Adrenal gland (tissue), 12 donors: Measurements from ENCODE around the gene SPACA4. TPM values are rescaled to one million over a fixed set of nuclear protein-coding genes. Genes with fewer than 3 reads are reported as not detected.
A peak's percentile ranks its signal among the peaks of the same experiment; 100 is the strongest.

Source experiments
- DNase-seq, 7 donors: peaks; one replicate each; pipeline ENCODE4 v3.0.0-alpha.2; 2019 to 2020
- H3K27ac ChIP-seq, 5 donors: fragments of 200-600 bp; sonication (generic) in 4 of 5; 1 replicate in 3 of 5; 2 replicates in 2 of 5; pipeline versions ENCODE4 v1.5.1 to v1.8.0; 2016 to 2020; ENCODE audit warnings: mild to moderate bottlenecking in 1 of 5
- H3K27me3 ChIP-seq: fragments of 200-600 bp; 2 replicates; pipeline ENCODE4 v1.8.0; 2021
- H3K36me3 ChIP-seq, 2 donors: fragments of 200-600 bp; replicated peaks in 1 of 2; 1 replicate in 1 of 2; 2 replicates in 1 of 2; pipeline versions ENCODE4 v1.5.1 to v1.8.0; 2018 to 2022
- H3K4me1 ChIP-seq, 2 donors: fragments of 200-600 bp; replicated peaks in 1 of 2; 1 replicate in 1 of 2; 2 replicates in 1 of 2; pipeline versions ENCODE4 v1.5.1 to v1.8.0; 2018 to 2021
- H3K4me3 ChIP-seq, 4 donors: fragments of 200-600 bp; sonication (generic) in 3 of 4; one replicate each; pipeline ENCODE4 v1.5.1; 2016 to 2018
- H3K9me3 ChIP-seq, 3 donors: fragments of 200-600 bp; sonication (generic) in 1 of 3; replicated peaks in 1 of 3; 1 replicate in 2 of 3; 2 replicates in 1 of 3; pipeline versions ENCODE4 v1.5.1 to v1.8.0; 2016 to 2021
- POLR2A ChIP-seq, 2 donors: fragments of 450-650 bp; IDR thresholded peaks; one replicate each; pipeline ENCODE4 v1.6.1; 2017; ENCODE audit warnings: antibody characterized with exemption in 2 of 2, mild to moderate bottlenecking in 2 of 2, moderate library complexity in 1 of 2
- WGBS, 4 donors: extraction: QIAGEN DNeasy Blood & Tissue Kit in 2 of 4; methylation state at CpG; one replicate each; pipeline versions ENCODE4 v1.1.5 to v1.1.7; 2013 to 2017; 5-methylcytosine and 5-hydroxymethylcytosine counted together
- intact Hi-C, 2 donors: fragments of 100-400 bp; cut with DNase I; formaldehyde crosslinking; loops; one replicate each; pipeline versions ENCODE4 v1.14.1 to v1.15.0; 2022 to 2023
- polyA plus RNA-seq, 3 donors: library from polyadenylated mRNA; stranded (reverse); fragments of 200-250 nt in 2 of 3; fragments of 350-450 nt in 1 of 3; fragmentation: Illumina TruSeq in 1 of 3; extraction: RNeasy Lipid Tissue Mini Kit (QIAGEN cat#74804) in 1 of 3; gene quantifications; one replicate each; pipeline ENCODE4 v1.2.3, GENCODE V29; 2013 to 2014
- total RNA-seq, 9 donors: library from RNA; depleted of rRNA in 4 of 9; stranded (reverse); fragments of >200 nt in 4 of 9; fragments of 120-200 nt in 1 of 9; fragmentation: NEBNext Ultra II Directional in 1 of 9; extraction: Animal tissue kit (Norgen Biotek cat#: 25700) in 1 of 9; gene quantifications; one replicate each; pipeline versions ENCODE4 v1.1.0 to v1.2.4, GENCODE V29; 2013 to 2023
- TF ChIP-seq, protein P1 (sequence below), 6 experiments: fragments of 450-650 bp in 4 of 6; fragments of 200-600 bp in 2 of 6; sonication (generic) in 1 of 6; IDR thresholded peaks; 1 replicate in 5 of 6; 2 replicates in 1 of 6; pipeline versions ENCODE4 v1.5.1 to v1.8.0; 2016 to 2021; ENCODE audit warnings: antibody characterized with exemption in 6 of 6, mild to moderate bottlenecking in 2 of 6, moderate library complexity in 1 of 6
- donor health status: healthy with polysubstance abuse.
- donor health status: Bipolar disorder and iron deficiency.
- donor health status: DM: yes; HTN: yes; CAD: no.
- donor health status: DM: no; HTN: no; CAD: no.
- donor health status: DM: no; HTN: no; CAD: no.
- donor health status: DM: yes; HTN: yes; CAD: no.

Gene SPACA4
- total and polyA plus RNA-seq, 12 donors, result not detected

DNA sequence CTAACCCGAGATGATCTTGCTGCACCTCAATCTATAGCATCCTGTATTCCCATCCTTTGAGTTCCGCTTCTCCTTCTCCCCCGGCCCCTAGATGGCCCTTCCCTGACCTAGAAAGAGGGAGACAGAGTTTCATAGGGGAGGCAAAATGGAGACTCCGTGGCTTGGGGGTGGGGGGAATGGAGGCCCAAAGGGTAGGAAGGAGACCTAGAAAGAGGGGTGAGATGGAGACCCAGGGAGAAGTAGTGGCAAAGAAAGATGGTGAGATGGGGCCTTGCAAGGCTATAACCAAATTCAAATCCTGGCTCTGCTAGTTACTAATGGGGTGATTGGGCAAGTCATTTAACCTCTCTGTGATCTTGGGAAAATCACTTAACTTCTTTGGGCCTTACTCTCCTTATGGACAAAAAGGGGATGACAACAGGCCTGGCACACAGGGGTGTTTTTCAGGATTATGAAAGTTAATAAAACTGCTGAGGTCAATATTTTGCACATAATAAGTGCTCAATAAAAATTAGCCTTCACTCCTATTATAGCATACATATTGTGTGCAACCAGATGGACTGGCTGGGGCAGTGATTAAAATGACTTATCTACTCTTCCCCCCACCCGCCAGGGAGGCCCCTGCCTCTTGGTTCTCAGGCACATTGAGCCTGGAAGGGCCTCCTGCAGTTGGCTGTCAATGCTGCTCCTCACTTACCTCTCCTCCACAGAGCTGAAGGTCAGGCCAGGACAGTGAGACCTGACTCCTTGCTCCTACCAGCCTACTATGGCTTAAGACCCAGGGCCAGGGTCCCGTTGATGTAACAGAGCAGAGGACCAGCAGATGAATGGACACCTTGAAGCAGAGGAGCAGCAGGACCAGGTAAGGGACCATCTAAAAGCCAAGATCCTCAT lies 13.4 kb downstream of the SPACA4 start:
- Histone ChIP-seq H3K27ac (peak overlapping the region; percentile 84 to 96 (median 92)), H3K4me1 (peaks cover 33 to 44% of the 10 kb centered on the region in 2 donors), H3K36me3 (peaks cover 0 to 27% of the 10 kb centered on the region in 2 donors), H3K9me3 (no peaks in the 10 kb centered on the region), H3K4me3 (peak overlapping the region in 2 of 4 donors; percentile 82 to 97), H3K27me3 (no peaks in the 10 kb centered on the region)
- intact Hi-C loops, result no loop called here
- 29 to 32% (median 32%) methylated on average over 6 of the region's 6 CpGs for WGBS, 4 donors
- TF ChIP-seq POLR2A (IDR thresholded peaks at IDR 0.05), result no peak
- TF ChIP-seq, protein P1, sequence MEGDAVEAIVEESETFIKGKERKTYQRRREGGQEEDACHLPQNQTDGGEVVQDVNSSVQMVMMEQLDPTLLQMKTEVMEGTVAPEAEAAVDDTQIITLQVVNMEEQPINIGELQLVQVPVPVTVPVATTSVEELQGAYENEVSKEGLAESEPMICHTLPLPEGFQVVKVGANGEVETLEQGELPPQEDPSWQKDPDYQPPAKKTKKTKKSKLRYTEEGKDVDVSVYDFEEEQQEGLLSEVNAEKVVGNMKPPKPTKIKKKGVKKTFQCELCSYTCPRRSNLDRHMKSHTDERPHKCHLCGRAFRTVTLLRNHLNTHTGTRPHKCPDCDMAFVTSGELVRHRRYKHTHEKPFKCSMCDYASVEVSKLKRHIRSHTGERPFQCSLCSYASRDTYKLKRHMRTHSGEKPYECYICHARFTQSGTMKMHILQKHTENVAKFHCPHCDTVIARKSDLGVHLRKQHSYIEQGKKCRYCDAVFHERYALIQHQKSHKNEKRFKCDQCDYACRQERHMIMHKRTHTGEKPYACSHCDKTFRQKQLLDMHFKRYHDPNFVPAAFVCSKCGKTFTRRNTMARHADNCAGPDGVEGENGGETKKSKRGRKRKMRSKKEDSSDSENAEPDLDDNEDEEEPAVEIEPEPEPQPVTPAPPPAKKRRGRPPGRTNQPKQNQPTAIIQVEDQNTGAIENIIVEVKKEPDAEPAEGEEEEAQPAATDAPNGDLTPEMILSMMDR (IDR thresholded peaks at IDR 0.05), result peak in 3 of 6 experiments; percentile 22 to 42 (median 28)
- peak in 4 of 7 donors; percentile 26 to 69 (median 48) for DNase-seq

GRCh38 chr19:48623556-48624066 lies 17.1 kb downstream of the SPACA4 start:
- H3K27me3 ChIP-seq, result no peaks in the 10 kb centered on the region
- peak overlapping the region; percentile 34 to 89 (median 64) for H3K27ac ChIP-seq
- H3K36me3 ChIP-seq, result no peaks in the 10 kb centered on the region
- peaks cover 22 to 30% of the 10 kb centered on the region in 2 donors for H3K4me1 ChIP-seq
- H3K9me3 ChIP-seq, result no peaks in the 10 kb centered on the region
- 20 to 28% (median 25%) methylated on average over 8 of the region's 8 CpGs for WGBS, 4 donors
- no peak for DNase-seq
- intact Hi-C loops, result no loop called here
- H3K4me3 ChIP-seq, result peak overlapping the region in 1 of 4 donors; percentile 5
- no peak for TF ChIP-seq POLR2A (IDR thresholded peaks at IDR 0.05)
- TF ChIP-seq, protein P1 (IDR thresholded peaks at IDR 0.05), result no peak

- 0 to 1% (median 1%) methylated on average over 9 to 40 of the region's 40 CpGs for WGBS, 4 donors
- Histone ChIP-seq H3K27ac (peak overlapping the region; percentile 34 to 89 (median 75)), H3K9me3 (no peaks in the 10 kb centered on the region), H3K4me3 (peak overlapping the region in 2 of 4 donors; percentile 44 to 65), H3K4me1 (peaks cover 22 to 30% of the 10 kb centered on the region in 2 donors), H3K27me3 (no peaks in the 10 kb centered on the region), H3K36me3 (no peaks in the 10 kb centered on the region)
- peak in 1 of 2 donors; percentile 18 for TF ChIP-seq POLR2A (IDR thresholded peaks at IDR 0.05)
- TF ChIP-seq, protein P1 (IDR thresholded peaks at IDR 0.05), result peak in 1 of 6 experiments; percentile 12
- intact Hi-C loops, result no loop called here
- DNase-seq, result peak; percentile 97 to 99 (median 98)
Measured at GRCh38 chr19:48624067-48624594, 17.6 kb downstream of the SPACA4 start.
